ENCODE measurements around the gene SNAI3. TPM values are rescaled to one million over a fixed set of nuclear protein-coding genes. Genes with fewer than 3 reads are reported as not detected.

Gene SNAI3
- total and polyA plus RNA-seq, 2 of the 8 experiments (the other 6 are each of a cell fraction or from before 2014, with no cell fraction given), result 8.5 to 13.3 TPM

DNA sequence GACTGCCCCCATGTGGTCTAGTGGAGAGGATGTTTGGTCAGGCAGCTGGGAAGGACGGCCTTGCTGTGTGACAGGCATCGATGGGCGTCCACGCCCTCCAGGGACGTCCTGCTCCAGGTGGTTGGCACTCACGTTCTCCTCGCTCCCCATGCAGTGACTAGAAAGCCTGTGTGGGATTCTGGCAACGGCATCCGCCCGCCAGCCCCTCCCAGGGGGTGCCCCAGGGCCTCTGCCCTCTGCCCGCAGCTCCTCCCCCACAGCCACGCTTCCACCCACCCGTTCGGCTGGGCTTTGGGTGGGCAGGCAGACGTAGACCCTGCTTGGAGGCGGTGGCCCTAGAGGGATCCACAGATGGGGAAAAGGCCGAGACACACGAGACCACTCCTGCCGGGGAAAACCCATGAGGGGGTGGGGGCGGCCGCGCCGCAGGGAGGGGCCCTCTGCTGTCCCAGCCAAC, 52.6 kb downstream of the SNAI3 start:
- H3K79me2 ChIP-seq (ENCODE audit: control insufficient read depth in 1 of 2, insufficient read depth in 2 of 2, low read length in 2 of 2), result no peaks in the 10 kb centered on the region
- H4K8ac ChIP-seq (ENCODE audit: extremely low read depth, insufficient read depth, low read length), result peak overlapping the region; percentile 41
- DNase-seq (ENCODE audit: low read depth in 1 of 2, low spot score in 2 of 2) (peak in 1 of 2 experiments; percentile 73), FAIRE-seq (no peak)
- peaks cover 8% of the 10 kb centered on the region for H3K23me2 ChIP-seq (ENCODE audit: low read depth, low read length)
- no peaks in the 10 kb centered on the region for H3K9me3 ChIP-seq (ENCODE audit: insufficient read depth in 2 of 2, low read depth in 1 of 2, low read length in 1 of 2)
- H3K79me1 ChIP-seq (ENCODE audit: low read depth, low read length), result no peaks in the 10 kb centered on the region
- H3K4ac ChIP-seq (replicated peaks; ENCODE audit: insufficient read length, low read depth, low read length), result no peak overlapping the region
- H2BK15ac ChIP-seq (ENCODE audit: low read length), result 0 out of 2 replicates have a peak overlapping the region, but pooled peaks have one; percentile 8
- ChIA-PET CTCF (ENCODE audit: partially characterized antibody) (interaction anchor here (0.7 to 11.2 kb wide), 21 partner anchors 9 to 159 kb away, joined by 3 to 89 read pairs (median 5); no protein-coding TSS in a partner anchor), POLR2A (ENCODE audit: partially characterized antibody) (interaction anchor here (0.7 to 1.8 kb wide), 6 partner anchors 10 to 29 kb away, joined by 3 to 6 read pairs (median 3); partner anchors contain the start of gene MVD)
- H3K4me1 ChIP-seq (replicated peaks in 1 of 4; ENCODE audit: control insufficient read depth in 3 of 4, insufficient read depth in 4 of 4, low read length in 3 of 4), result peaks cover 1 to 32% (median 16%) of the 10 kb centered on the region in 4 experiments
- H3K27me3 ChIP-seq (replicated peaks in 1 of 4; ENCODE audit: control insufficient read depth in 3 of 4, extremely low read depth in 1 of 4, insufficient read depth in 3 of 4, low read length in 3 of 4), result peaks cover 0 to 4% (median 0%) of the 10 kb centered on the region in 4 experiments; a peak in 2 of 7 replicates
- no peak overlapping the region for H2AFZ ChIP-seq (ENCODE audit: low read length)
- no peak overlapping the region for H4K91ac ChIP-seq (replicated peaks; ENCODE audit: insufficient read length, low read length)
- WGBS, 2 experiments (ENCODE audit: extremely low coverage in 1 of 2, insufficient coverage in 1 of 2, insufficient read length in 1 of 2, insufficient replicate concordance in 2 of 2, low coverage in 1 of 2, low lambda C conversion rate in 2 of 2, missing lambda C conversion rate in 1 of 2), result 29% methylated on average over 23 of the region's 23 CpGs; no CpG with 5 or more reads in 1 of the 2 experiments
- H3K4me2 ChIP-seq (ENCODE audit: insufficient read depth in 1 of 2, low read depth in 2 of 2, low read length in 2 of 2), result peak overlapping the region; percentile 60 to 94
- no peak overlapping the region for H3K14ac ChIP-seq (ENCODE audit: insufficient read length)
- H4K5ac ChIP-seq (ENCODE audit: insufficient read length, low read depth, low read length), result no peak overlapping the region
- H2BK5ac ChIP-seq (ENCODE audit: low read depth, low read length), result no peak overlapping the region
- peaks cover 4 to 20% (median 11%) of the 10 kb centered on the region in 4 experiments; a peak in 4 of 8 replicates for H3K36me3 ChIP-seq (ENCODE audit: control insufficient read depth in 2 of 4, insufficient read depth in 4 of 4, low read length in 3 of 4)
- no peak overlapping the region for H2AK5ac ChIP-seq (ENCODE audit: low read depth, low read length)
- no peak overlapping the region for H3K27ac ChIP-seq (ENCODE audit: low read depth, low read length)
- H3K56ac ChIP-seq (replicated peaks; ENCODE audit: insufficient read length, low read depth, low read length), result no peak overlapping the region
- H4K20me1 ChIP-seq (replicated peaks in 1 of 2; ENCODE audit: control insufficient read depth in 1 of 2, insufficient read depth in 2 of 2, low read length in 2 of 2), result peaks cover 0 to 4% of the 10 kb centered on the region in 2 experiments
- H3K23ac ChIP-seq (ENCODE audit: insufficient read length), result no peak overlapping the region
- H3K4me3 ChIP-seq (ENCODE audit: extremely low read depth in 1 of 4, insufficient read depth in 2 of 4, low read depth in 3 of 4, low read length in 4 of 4), result peak overlapping the region; percentile 39 to 72 (median 48); a peak in 6 of 8 replicates
- H2BK20ac ChIP-seq (ENCODE audit: low read length), result no peak overlapping the region
- H3K18ac ChIP-seq (ENCODE audit: extremely low read depth, low read length), result peak overlapping the region; percentile 13; the same call in 1 of the 2 replicates
- no peak overlapping the region for H2BK12ac ChIP-seq (ENCODE audit: low read depth, low read length)
- no peak overlapping the region for H2BK120ac ChIP-seq (replicated peaks; ENCODE audit: low read depth, low read length)
- H3K9ac ChIP-seq (replicated peaks in 1 of 4; ENCODE audit: extremely low read depth in 1 of 4, low read depth in 3 of 4, low read length in 3 of 4), result no peak overlapping the region
- no peak for TF ChIP-seq SAP30 (IDR thresholded peaks at IDR 0.05; ENCODE audit: insufficient read depth, insufficient replicate concordance, low read length)
- peak; percentile 62 to 79 (median 77) for TF ChIP-seq CTCF (IDR thresholded peaks at IDR 0.05; ENCODE audit: control extremely low read depth in 1 of 3, insufficient read depth in 1 of 3, low read depth in 1 of 3, low read length in 3 of 3)
- TF ChIP-seq CBX8 (IDR thresholded peaks at IDR 0.05; ENCODE audit: borderline replicate concordance, low read depth, low read length), result no peak
- no peak for TF ChIP-seq YY1 (IDR thresholded peaks at IDR 0.05; ENCODE audit: low read depth, low read length)
- TF ChIP-seq RAD21 (IDR thresholded peaks at IDR 0.05 in 1 of 2, conservative IDR thresholded peaks at IDR 0.05 in 1 of 2; ENCODE audit: low read depth in 2 of 2, low read length in 2 of 2), result peak; percentile 49 to 59; a peak in 3 of 4 replicates
- TF ChIP-seq POLR2AphosphoS5 (IDR thresholded peaks at IDR 0.05; ENCODE audit: low read depth, low read length), result 0 out of 2 replicates have a peak, but pooled peaks have one; percentile 31
- TF ChIP-seq JUN (IDR thresholded peaks at IDR 0.05; ENCODE audit: low read depth, low read length), result no peak
- TF ChIP-seq CTBP2 (IDR thresholded peaks at IDR 0.05; ENCODE audit: borderline replicate concordance, insufficient read depth, insufficient read length, low read length), result no peak
- no peak for TF ChIP-seq SIRT6 (IDR thresholded peaks at IDR 0.05; ENCODE audit: low read length)

Data from H1 (cell line).